Right atrium auricular region (tissue), 2 donors: ENCODE data around the gene CCDC178. TPM values are rescaled to one million over a fixed set of nuclear protein-coding genes. Genes with fewer than 3 reads are reported as not detected.

Source experiments
- DNase-seq: peaks from one replicate; pipeline ENCODE4 v3.0.0-alpha.2; 2019; ENCODE audit warnings: low spot score
- H3K27ac ChIP-seq, 2 donors: fragments of 200-600 bp; sonication (generic); 1 replicate in 1 of 2; 2 replicates in 1 of 2; pipeline ENCODE4 v1.5.1; 2016 to 2019
- H3K27me3 ChIP-seq, 2 donors: fragments of 200-600 bp; sonication (generic); one replicate each; pipeline versions ENCODE4 v1.5.1 to v1.6.0; 2017 to 2019
- H3K36me3 ChIP-seq: fragments of 200-600 bp; sonication (generic); one replicate; pipeline ENCODE4 v1.5.1; 2016
- H3K4me1 ChIP-seq, 2 donors: fragments of 200-600 bp; sonication (generic); one replicate each; pipeline versions ENCODE4 v1.5.1 to v1.6.0; 2017 to 2019
- H3K4me3 ChIP-seq, 2 donors: fragments of 200-600 bp; sonication (generic); 1 replicate in 1 of 2; 2 replicates in 1 of 2; pipeline ENCODE4 v1.5.1; 2017 to 2019; ENCODE audit warnings: mild to moderate bottlenecking in 1 of 2, moderate library complexity in 1 of 2
- H3K9me3 ChIP-seq, 2 donors: fragments of 200-600 bp; sonication (generic); one replicate each; pipeline ENCODE4 v1.5.1; 2019
- CTCF ChIP-seq, 2 donors: fragments of 200-600 bp; sonication (generic); IDR thresholded peaks; one replicate each; pipeline ENCODE4 v1.5.1; 2019; ENCODE audit warnings: antibody characterized with exemption in 2 of 2
- total RNA-seq, 2 donors: library from RNA; depleted of rRNA; stranded (reverse); fragments of >200 nt; gene quantifications; one replicate each; pipeline ENCODE4 v1.1.0, GENCODE V29; 2016

CCDC178 gene
- total RNA-seq, 2 donors from 2014 or later = not detected

GRCh38 chr18:32910694-32911296, 529.7 kb downstream of the CCDC178 start:
- H3K4me3 ChIP-seq = no peak overlapping the region
- TF ChIP-seq CTCF (IDR thresholded peaks at IDR 0.05) = no peak
- H3K4me1 ChIP-seq = no peaks in the 10 kb centered on the region
- H3K27me3 ChIP-seq = no peaks in the 10 kb centered on the region
- DNase-seq = no peak
- H3K9me3 ChIP-seq = no peaks in the 10 kb centered on the region
- no peaks in the 10 kb centered on the region for H3K36me3 ChIP-seq
- no peak overlapping the region for H3K27ac ChIP-seq

- Histone ChIP-seq H3K9me3 (no peaks in the 10 kb centered on the region), H3K27ac (no peak overlapping the region), H3K4me1 (no peaks in the 10 kb centered on the region), H3K36me3 (no peaks in the 10 kb centered on the region), H3K27me3 (no peaks in the 10 kb centered on the region), H3K4me3 (no peak overlapping the region)
- TF ChIP-seq CTCF (IDR thresholded peaks at IDR 0.05) = no peak
- DNase-seq = no peak
These were observed 530.5 kb downstream of the CCDC178 start for GRCh38 chr18:32909798-32910561.

GRCh38 chr18:32908424-32908805, 532.1 kb downstream of the CCDC178 start:
- Histone ChIP-seq H3K27ac (no peak overlapping the region), H3K36me3 (no peaks in the 10 kb centered on the region), H3K27me3 (no peaks in the 10 kb centered on the region), H3K4me3 (no peak overlapping the region), H3K4me1 (no peaks in the 10 kb centered on the region), H3K9me3 (no peaks in the 10 kb centered on the region)
- DNase-seq = no peak
- no peak for TF ChIP-seq CTCF (IDR thresholded peaks at IDR 0.05)

GRCh38 chr18:32907648-32908423, 532.7 kb downstream of the CCDC178 start:
- no peak for DNase-seq
- H3K36me3 ChIP-seq = no peaks in the 10 kb centered on the region
- H3K27ac ChIP-seq = no peak overlapping the region
- no peak for TF ChIP-seq CTCF (IDR thresholded peaks at IDR 0.05)
- no peaks in the 10 kb centered on the region for H3K4me1 ChIP-seq
- no peaks in the 10 kb centered on the region for H3K9me3 ChIP-seq
- no peaks in the 10 kb centered on the region for H3K27me3 ChIP-seq
- H3K4me3 ChIP-seq = no peak overlapping the region

GRCh38 chr18:32907311-32907585, 533.3 kb downstream of the CCDC178 start:
- DNase-seq = no peak
- Histone ChIP-seq H3K27me3 (no peaks in the 10 kb centered on the region), H3K4me3 (no peak overlapping the region), H3K9me3 (no peaks in the 10 kb centered on the region), H3K4me1 (no peaks in the 10 kb centered on the region), H3K27ac (no peak overlapping the region), H3K36me3 (no peaks in the 10 kb centered on the region)
- no peak for TF ChIP-seq CTCF (IDR thresholded peaks at IDR 0.05)
